Loucy (cell line): ENCODE data around the gene GSG1L.

Experiments used
- H2AFZ ChIP-seq: fragments of 200-600 bp; sonication (generic); 2 replicates; pipeline ENCODE4 v1.6.0; 2016; ENCODE audit warnings: antibody characterized with exemption, mild to moderate bottlenecking, low read length, moderate library complexity
- H3F3A ChIP-seq: fragments of 200-600 bp; 2 replicates; pipeline ENCODE4 v1.6.0; 2016; ENCODE audit warnings: antibody characterized with exemption, low read depth, mild to moderate bottlenecking
- H3K27me3 ChIP-seq: fragments of 200-600 bp; sonication (generic); 2 replicates; pipeline ENCODE4 v1.6.1; 2014; ENCODE audit warnings: low read length, mild to moderate bottlenecking; ENCODE audit not compliant: insufficient read depth, poor library complexity, severe bottlenecking
- H3K36me3 ChIP-seq: fragments of 200-600 bp; sonication (generic); 2 replicates; pipeline ENCODE4 v1.6.1; 2016; ENCODE audit warnings: low read length; ENCODE audit not compliant: insufficient read depth
- H3K4me1 ChIP-seq: fragments of 200-600 bp; sonication (generic); 2 replicates; pipeline ENCODE4 v1.5.1; 2014; ENCODE audit warnings: low read length, mild to moderate bottlenecking; ENCODE audit not compliant: insufficient read depth, poor library complexity, severe bottlenecking
- H3K4me2 ChIP-seq: fragments of 200-600 bp; sonication (generic); 2 replicates; pipeline ENCODE4 v1.6.0; 2014; ENCODE audit warnings: antibody characterized with exemption, low read length, low read depth, mild to moderate bottlenecking; ENCODE audit not compliant: poor library complexity, severe bottlenecking
- H3K4me3 ChIP-seq: fragments of 200-600 bp; sonication (generic); 2 replicates; pipeline ENCODE4 v1.5.1; 2014; ENCODE audit warnings: low read length, mild to moderate bottlenecking, mixed read lengths; ENCODE audit not compliant: poor library complexity, severe bottlenecking
- H3K79me2 ChIP-seq: fragments of 200-600 bp; sonication (generic); 2 replicates; pipeline ENCODE4 v1.6.1; 2014; ENCODE audit warnings: low read length; ENCODE audit not compliant: insufficient read depth
- H3K9ac ChIP-seq: fragments of 200-600 bp; sonication (generic); 2 replicates; pipeline ENCODE4 v1.6.0; 2014; ENCODE audit warnings: mild to moderate bottlenecking, low read depth, low read length, moderate library complexity; ENCODE audit not compliant: poor library complexity, severe bottlenecking
- H3K9me2 ChIP-seq: fragments of 200-600 bp; sonication (generic); replicated peaks from 2 replicates; pipeline ENCODE4 v1.6.1; 2016; ENCODE audit warnings: low read depth, low read length, mixed read lengths
- H3K9me3 ChIP-seq: fragments of 200-600 bp; sonication (generic); 2 replicates; pipeline ENCODE4 v1.6.1; 2014; ENCODE audit warnings: mild to moderate bottlenecking, antibody characterized with exemption, low read length, low read depth; ENCODE audit not compliant: insufficient read depth
- H4K20me1 ChIP-seq: fragments of 200-600 bp; sonication (generic); 2 replicates; pipeline ENCODE4 v1.6.0; 2014; ENCODE audit warnings: antibody characterized with exemption, low read length, mild to moderate bottlenecking; ENCODE audit not compliant: insufficient read depth, poor library complexity, severe bottlenecking
- CTCF ChIP-seq: fragments of 200-600 bp; sonication (generic); conservative IDR thresholded peaks from 2 replicates; pipeline ENCODE4 v1.5.1; 2014; ENCODE audit warnings: mild to moderate bottlenecking, antibody characterized with exemption, low read length
- EZH2phosphoT487 ChIP-seq: fragments of 200-600 bp; IDR thresholded peaks from 2 replicates; pipeline ENCODE4 v1.6.1; 2018; ENCODE audit warnings: antibody characterized with exemption, mild to moderate bottlenecking, moderate library complexity, borderline replicate concordance

The GSG1L gene

GRCh38 chr16:28104404-28104803 lies 40.9 kb upstream of the GSG1L start:
- no peaks in the 10 kb centered on the region for H4K20me1 ChIP-seq

GRCh38 chr16:28103516-28104170 lies 40.1 kb upstream of the GSG1L start:
- Histone ChIP-seq H3K36me3 (peaks cover 96% of the 10 kb centered on the region; the same call in 1 of the 2 replicates), H4K20me1 (no peaks in the 10 kb centered on the region)
- TF ChIP-seq EZH2phosphoT487 (no peak), CTCF (no peak)

More at GRCh38 chr16:28104404-28104803, 40.9 kb upstream of the GSG1L start:
- Histone ChIP-seq H3K27me3 (no peaks in the 10 kb centered on the region), H3K9ac (no peak overlapping the region), H3K9me3 (no peaks in the 10 kb centered on the region), H2AFZ (no peak overlapping the region), H3K79me2 (no peaks in the 10 kb centered on the region), H3K4me3 (no peak overlapping the region), H3K4me2 (no peak overlapping the region), H3K36me3 (peaks cover 96% of the 10 kb centered on the region; the same call in 1 of the 2 replicates), H3F3A (no peaks in the 10 kb centered on the region), H3K4me1 (no peaks in the 10 kb centered on the region), H3K9me2 (no peaks in the 10 kb centered on the region)
- TF ChIP-seq EZH2phosphoT487: no peak
- TF ChIP-seq CTCF: no peak

GRCh38 chr16:28101533-28101890 lies 38.0 kb upstream of the GSG1L start:
- Histone ChIP-seq H3K79me2 (no peaks in the 10 kb centered on the region), H3F3A (no peaks in the 10 kb centered on the region)
- TF ChIP-seq EZH2phosphoT487: no peak
- TF ChIP-seq CTCF: no peak

More at GRCh38 chr16:28103516-28104170, 40.1 kb upstream of the GSG1L start:
- Histone ChIP-seq H3K4me3 (no peak overlapping the region), H3K4me2 (no peak overlapping the region), H3K79me2 (no peaks in the 10 kb centered on the region), H3K9me2 (no peaks in the 10 kb centered on the region), H3K9me3 (no peaks in the 10 kb centered on the region), H3K27me3 (no peaks in the 10 kb centered on the region), H3K9ac (no peak overlapping the region), H3F3A (no peaks in the 10 kb centered on the region), H3K4me1 (no peaks in the 10 kb centered on the region), H2AFZ (no peak overlapping the region)

More at GRCh38 chr16:28101533-28101890, 38.0 kb upstream of the GSG1L start:
- H3K4me3 ChIP-seq: no peak overlapping the region
- no peak overlapping the region for H3K4me2 ChIP-seq
- H2AFZ ChIP-seq: no peak overlapping the region
- H3K9ac ChIP-seq: no peak overlapping the region
- peaks cover 92% of the 10 kb centered on the region; the same call in 1 of the 2 replicates for H3K36me3 ChIP-seq
- no peaks in the 10 kb centered on the region for H3K9me3 ChIP-seq
- no peaks in the 10 kb centered on the region for H3K4me1 ChIP-seq
- no peaks in the 10 kb centered on the region for H3K27me3 ChIP-seq
- no peaks in the 10 kb centered on the region for H4K20me1 ChIP-seq
- H3K9me2 ChIP-seq: no peaks in the 10 kb centered on the region
